Measurements from ENCODE around the gene MMP10. TPM values are rescaled to one million over a fixed set of nuclear protein-coding genes. Genes with fewer than 3 reads are reported as not detected.

MMP10 gene
- total RNA-seq, 1 donor from 2014 or later, result not detected

GRCh38 chr11:102729849-102730815 lies 50.3 kb downstream of the MMP10 start:
- intact Hi-C loops (cut with micrococcal nuclease), result loop anchor here (5.0 kb wide), 1 partner anchor 327 kb away; no protein-coding TSS in a partner anchor

DNA sequence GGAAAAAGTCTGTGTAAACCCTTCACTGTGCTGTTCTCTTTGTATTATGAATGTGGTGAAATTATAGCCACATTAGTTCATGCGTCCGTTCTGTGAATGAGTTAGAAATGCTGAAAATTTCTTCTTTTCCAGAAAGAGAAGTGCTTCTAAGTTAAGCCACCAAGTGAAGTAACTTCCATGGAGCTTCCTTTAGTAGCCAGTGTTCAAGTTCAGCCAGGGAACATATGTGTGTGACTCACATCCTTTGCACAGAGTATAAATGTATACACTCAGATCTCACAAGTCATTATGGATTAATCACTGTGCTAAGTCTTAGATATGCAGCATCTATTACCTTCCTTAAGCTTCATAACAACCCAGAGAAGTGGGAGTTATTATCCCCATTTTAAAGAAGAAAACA lies 52.5 kb downstream of the MMP10 start:
- intact Hi-C loops (cut with micrococcal nuclease), result no loop called here

DNA sequence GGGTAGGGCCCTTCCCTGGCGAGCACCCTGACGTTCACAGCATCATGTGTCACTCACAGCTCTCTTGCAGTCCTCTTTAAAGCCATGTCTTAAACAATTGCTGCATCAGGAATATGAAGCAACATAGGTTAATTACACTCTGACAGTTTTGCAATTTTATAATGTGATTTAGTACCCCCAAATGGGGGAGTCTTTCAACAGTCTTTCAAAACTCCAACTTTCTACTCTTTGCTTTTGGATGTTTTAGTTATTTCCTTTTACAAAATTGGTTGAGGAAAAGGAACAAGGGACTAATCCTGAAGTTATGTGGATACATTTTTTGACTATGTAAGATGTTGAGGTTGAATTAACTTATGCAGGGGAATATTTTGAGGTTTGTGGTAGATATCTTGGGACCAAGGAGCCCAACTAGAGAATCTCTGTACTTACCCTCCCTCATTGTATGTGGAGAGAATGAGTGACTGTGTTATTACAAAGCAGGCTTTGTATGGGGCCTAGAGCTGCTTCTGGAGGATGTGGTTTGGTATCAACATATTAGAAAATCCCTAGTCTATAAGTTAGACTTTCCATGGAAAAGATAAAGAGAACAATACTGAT lies 55.4 kb downstream of the MMP10 start, which contains the start of gene MMP8:
Gene MMP8 (minus strand): TSS at position 51 of the 597 bp plus-strand sequence. CDS start 99 bp downstream, outside the sequence.
- intact Hi-C loops (cut with micrococcal nuclease), result no loop called here

GRCh38 chr11:102722821-102723220 lies 57.6 kb downstream of the MMP10 start:
- intact Hi-C loops (cut with micrococcal nuclease), result no loop called here

Other genes starting within 250 kb of the MMP10 start
- not detected in 2 replicates for gene MMP7, start 249.9 kb downstream of the MMP10 start, total RNA-seq
- not detected in 2 replicates for gene MMP20, start 155.3 kb downstream of the MMP10 start, total RNA-seq
- not detected in 2 replicates for gene MMP27, start 74.9 kb downstream of the MMP10 start, total RNA-seq
- not detected in 2 replicates for gene MMP8, start 55.7 kb downstream of the MMP10 start, total RNA-seq
- not detected in 2 replicates for gene MMP1, start 17.5 kb upstream of the MMP10 start, total RNA-seq
- gene MMP3, start 63.0 kb upstream of the MMP10 start, total RNA-seq, result not detected in 2 replicates
- gene MMP12, start 94.4 kb upstream of the MMP10 start, total RNA-seq, result not detected in 2 replicates
- not detected in 2 replicates for gene MMP13, start 175.1 kb upstream of the MMP10 start, total RNA-seq

Measured in T-helper 2 cell treated with Interferon-gamma antibody and Interleukin-4, amounts not matched to agents 100 ng/mL and 5 ng/mL, for 36 hours (primary cell).